ENCODE data around the gene PBX1. TPM values are rescaled to one million over a fixed set of nuclear protein-coding genes. Genes with fewer than 3 reads are reported as not detected.
A peak's percentile ranks its signal among the peaks of the same experiment; 100 is the strongest.

Gene PBX1
- total and polyA plus RNA-seq, 2 of the 4 experiments (the other 2 are of a cell fraction), result 13.9 to 17.9 TPM

GRCh38 chr1:164748253-164748899 is 189.4 kb downstream of the PBX1 start:
- dilution Hi-C loops (cut with HindIII; ENCODE audit: low sequenced_read_pairs, unreplicated experiment) (no loop called here), intact Hi-C loops (cut with micrococcal nuclease) (loop anchor here (1.0 to 5.0 kb wide), 3 partner anchors 16 to 171 kb away; no protein-coding TSS in a partner anchor), in situ Hi-C loops (cut with MboI; ENCODE audit: low sequenced_read_pairs) (no loop called here)
- H2AFZ ChIP-seq (replicated peaks; ENCODE audit: low read length, poor library complexity), result peak overlapping the region; percentile 60
- peak overlapping the region; percentile 85 for H2BK120ac ChIP-seq (ENCODE audit: low read depth, low read length)
- no peak overlapping the region for H3K4me3 ChIP-seq (ENCODE audit: insufficient read depth, low read depth, low read length)
- peak overlapping the region; percentile 61 for H4K5ac ChIP-seq (ENCODE audit: low read depth, low read length)
- POLR2A ChIA-PET (ENCODE audit: unreplicated experiment), result no interaction called here
- peaks cover 6 to 12% of the 10 kb centered on the region in 2 experiments; a peak in 2 of 4 replicates for H3K79me1 ChIP-seq (ENCODE audit: low read depth in 1 of 2, low read length in 2 of 2)
- peak overlapping the region; percentile 33; the same call in 1 of the 3 replicates for H2BK15ac ChIP-seq (ENCODE audit: low read depth, low read length)
- H4K8ac ChIP-seq (ENCODE audit: low read depth in 2 of 2, low read length in 2 of 2), result peak overlapping the region; percentile 63 to 86
- peak overlapping the region; percentile 86 for H3K4ac ChIP-seq (ENCODE audit: low read depth, low read length)
- H3K27ac ChIP-seq (ENCODE audit: insufficient read depth, low read length), result peak overlapping the region; percentile 94
- H3K18ac ChIP-seq (ENCODE audit: low read depth, low read length), result peak overlapping the region; percentile 79
- H3K27me3 ChIP-seq (ENCODE audit: control insufficient read depth, insufficient read depth, low read length), result no peaks in the 10 kb centered on the region
- peaks cover 13% of the 10 kb centered on the region for H3K4me1 ChIP-seq (ENCODE audit: control insufficient read depth, insufficient read depth, low read length)
- WGBS, 2 experiments (ENCODE audit: extremely low coverage in 2 of 2, insufficient read length in 1 of 2), result 0% methylated on average over 1 of the region's 10 CpGs; no CpG with 5 or more reads in 1 of the 2 experiments
- H3K9me3 ChIP-seq (ENCODE audit: control insufficient read depth, insufficient read depth, low read length), result no peaks in the 10 kb centered on the region
- peak overlapping the region; percentile 54 for H3K56ac ChIP-seq (ENCODE audit: extremely low read depth, insufficient read depth, low read length)
- peak overlapping the region; percentile 62 for H3K4me2 ChIP-seq (ENCODE audit: low read depth, low read length)
- H3K9me1 ChIP-seq (ENCODE audit: insufficient read depth, low read length), result peaks cover 7% of the 10 kb centered on the region; the same call in 1 of the 2 replicates
- peak overlapping the region; percentile 44; the same call in 1 of the 2 replicates for H3K9ac ChIP-seq (ENCODE audit: low read depth, low read length)
- peak overlapping the region; percentile 86 for H4K91ac ChIP-seq (ENCODE audit: insufficient read depth, low read depth, low read length)
- H2AK5ac ChIP-seq (ENCODE audit: low read depth, low read length), result peak overlapping the region; percentile 63
- CTCF ChIA-PET, result interaction anchor here (1.2 to 2.1 kb wide), 2 partner anchors 13 to 15 kb away, joined by 3 to 6 read pairs; no protein-coding TSS in a partner anchor
- DNase-seq (peak; percentile 99), ATAC-seq (ENCODE audit: low read depth) (peak; percentile 75)
- H3K14ac ChIP-seq (replicated peaks; ENCODE audit: low read depth, low read length), result peak overlapping the region; percentile 43
- peak overlapping the region; percentile 93 for H2BK5ac ChIP-seq (ENCODE audit: low read depth, low read length, poor library complexity, severe bottlenecking)
- H3K23ac ChIP-seq (ENCODE audit: low read depth, low read length), result peak overlapping the region; percentile 57
- no peak overlapping the region for H2AK9ac ChIP-seq (replicated peaks; ENCODE audit: low read depth, low read length, poor library complexity)
- no peaks in the 10 kb centered on the region for H3K36me3 ChIP-seq (ENCODE audit: control insufficient read depth, insufficient read depth, low read length)
- no TSS peak for BruUV-seq (replicated peaks)
- H4K20me1 ChIP-seq (ENCODE audit: insufficient read depth, low read length), result no peaks in the 10 kb centered on the region
- peak overlapping the region; percentile 83 for H2BK20ac ChIP-seq (ENCODE audit: low read depth, low read length)
- TF ChIP-seq BHLHE40 (IDR thresholded peaks at IDR 0.05; ENCODE audit: low read depth, low read length) (peak; percentile 81), USF2 (IDR thresholded peaks at IDR 0.05; ENCODE audit: low read depth, low read length) (no peak), ELK1 (IDR thresholded peaks at IDR 0.05; ENCODE audit: borderline replicate concordance, low read depth, low read length) (no peak), RCOR1 (IDR thresholded peaks at IDR 0.05; ENCODE audit: insufficient replicate concordance, low read length) (peak; percentile 97), CEBPB (IDR thresholded peaks at IDR 0.05; ENCODE audit: low read depth, low read length) (peak; percentile 97), CTCF (conservative IDR thresholded peaks at IDR 0.05; ENCODE audit: low read depth, low read length) (no peak), SMC3 (IDR thresholded peaks at IDR 0.05; ENCODE audit: low read depth, low read length) (0 out of 2 replicates have a peak, but pooled peaks have one; percentile 15), MXI1 (IDR thresholded peaks at IDR 0.05; ENCODE audit: borderline replicate concordance, low read depth, low read length) (0 out of 2 replicates have a peak, but pooled peaks have one; percentile 22), RFX5 (IDR thresholded peaks at IDR 0.05; ENCODE audit: low read depth, low read length) (no peak), RAD21 (IDR thresholded peaks at IDR 0.05; ENCODE audit: low read length) (peak; percentile 37; the same call in 1 of the 2 replicates), POLR2A (IDR thresholded peaks at IDR 0.05; ENCODE audit: low read depth, low read length) (no peak), MAZ (IDR thresholded peaks at IDR 0.05; ENCODE audit: borderline replicate concordance, low read depth, low read length) (peak; percentile 62), MAFK (IDR thresholded peaks at IDR 0.05; ENCODE audit: low read depth, low read length) (no peak), CHD1 (IDR thresholded peaks at IDR 0.05; ENCODE audit: low read depth, low read length) (no peak)
